MV-4-11 (cell line): Measurements from ENCODE around the gene METTL25B.
"Not testable (repeated sequence)": the region's sequence is repeated elsewhere in the genome, so short reads cannot be mapped to it uniquely, and the experiment has no call there.

Source experiments
- DNase-seq: peaks from one replicate; lab custom pipeline; 2025; lab: John Stamatoyannopoulos, UW

METTL25B gene

GRCh38 chr1:156748670-156749418 lies 20.6 kb downstream of the METTL25B start:
- DNase-seq = peak; percentile 46

DNA sequence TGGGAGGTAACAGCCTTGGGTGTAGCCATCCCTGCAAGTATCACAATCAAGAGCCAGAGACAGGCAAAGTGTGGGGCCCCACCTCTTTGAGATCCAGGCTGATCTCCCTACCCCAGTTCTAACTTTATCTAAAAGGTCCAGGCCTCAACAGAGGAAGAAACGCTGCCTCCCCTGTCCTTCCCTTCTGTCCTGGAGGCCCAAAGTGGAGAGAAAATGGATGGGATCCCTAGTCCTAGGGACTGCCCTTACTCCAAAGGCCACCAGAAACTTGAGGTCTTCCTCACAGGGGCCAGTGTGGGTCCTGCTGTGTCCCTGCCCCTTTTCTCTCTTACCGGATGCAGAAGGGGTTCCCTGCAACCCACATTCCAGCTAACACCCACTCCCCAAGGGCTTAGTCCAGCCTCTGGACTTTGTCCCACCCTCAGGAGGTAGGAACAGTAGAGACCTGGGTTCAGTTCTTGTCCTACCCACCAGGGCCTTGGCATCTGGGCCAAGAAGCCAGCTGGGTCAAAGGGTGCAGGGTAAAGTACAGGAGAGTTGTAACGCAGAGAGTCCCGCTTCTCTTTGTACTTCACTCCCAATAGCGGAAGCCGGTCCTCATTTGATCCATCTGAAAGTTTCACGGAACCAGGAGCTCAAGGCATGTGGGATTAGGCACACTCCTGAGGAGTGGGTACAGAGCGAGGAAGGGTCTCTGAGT lies 21.3 kb downstream of the METTL25B start:
- no peak for DNase-seq

- no peak for DNase-seq
Observed at GRCh38 chr1:156750191-156750672, 22.0 kb downstream of the METTL25B start.

DNA sequence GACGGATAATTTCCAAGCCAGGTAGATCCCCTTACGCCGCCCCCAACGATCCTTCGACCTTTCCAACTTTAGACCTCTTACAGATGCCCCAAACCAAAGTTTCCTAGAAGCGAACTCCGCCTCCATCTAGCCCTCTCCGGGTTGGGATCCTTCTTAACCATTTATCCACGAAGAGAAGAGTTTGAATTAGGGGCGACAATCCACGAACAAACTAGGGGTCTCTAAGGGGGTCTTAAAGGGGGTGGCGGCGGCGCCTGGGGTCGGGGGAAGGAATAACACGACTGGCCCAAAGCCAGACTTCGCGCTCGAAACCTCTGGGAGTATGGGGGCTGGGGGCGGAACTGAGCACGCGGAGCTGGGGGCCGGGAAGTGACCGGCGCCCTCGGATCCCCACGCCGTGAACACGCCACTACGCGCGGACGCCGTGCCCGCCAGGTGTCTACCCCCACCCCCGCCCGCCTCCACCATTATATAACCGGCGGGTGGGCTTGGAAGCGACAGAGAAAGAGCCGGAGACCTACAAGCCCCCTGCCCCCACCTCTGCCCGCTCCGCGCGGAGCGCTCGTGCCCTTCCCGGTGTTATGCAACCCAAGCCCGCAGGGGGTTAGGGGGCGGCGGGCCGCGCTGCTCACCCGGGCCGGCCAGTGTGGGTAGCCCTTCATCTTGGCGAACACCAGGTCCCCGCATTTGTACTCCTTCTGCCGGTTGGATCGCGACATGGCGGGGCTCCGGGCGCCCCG lies 22.6 kb downstream of the METTL25B start:
- no peak for DNase-seq

DNA sequence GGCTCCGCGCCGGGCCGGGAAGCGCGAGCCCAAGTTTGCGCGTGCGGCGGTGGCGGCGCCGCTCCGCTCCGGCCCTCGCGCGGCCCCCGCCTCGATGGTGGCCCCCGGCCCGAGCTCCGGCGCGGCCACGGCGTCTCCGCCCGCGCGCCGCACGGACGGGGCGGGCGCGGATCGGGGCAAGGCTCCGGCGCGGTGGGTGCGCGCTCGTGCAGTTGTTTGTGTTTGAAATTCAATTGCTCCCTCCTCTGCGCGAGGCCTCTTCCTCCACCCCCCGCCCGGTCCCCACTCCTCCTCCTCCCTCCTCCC lies 23.1 kb downstream of the METTL25B start, which contains the start of gene HDGF:
HDGF (minus strand) TSS at position 225 of the 306 bp plus-strand sequence. CDS start 246 bp downstream, outside the sequence.
- no peak for DNase-seq

DNA sequence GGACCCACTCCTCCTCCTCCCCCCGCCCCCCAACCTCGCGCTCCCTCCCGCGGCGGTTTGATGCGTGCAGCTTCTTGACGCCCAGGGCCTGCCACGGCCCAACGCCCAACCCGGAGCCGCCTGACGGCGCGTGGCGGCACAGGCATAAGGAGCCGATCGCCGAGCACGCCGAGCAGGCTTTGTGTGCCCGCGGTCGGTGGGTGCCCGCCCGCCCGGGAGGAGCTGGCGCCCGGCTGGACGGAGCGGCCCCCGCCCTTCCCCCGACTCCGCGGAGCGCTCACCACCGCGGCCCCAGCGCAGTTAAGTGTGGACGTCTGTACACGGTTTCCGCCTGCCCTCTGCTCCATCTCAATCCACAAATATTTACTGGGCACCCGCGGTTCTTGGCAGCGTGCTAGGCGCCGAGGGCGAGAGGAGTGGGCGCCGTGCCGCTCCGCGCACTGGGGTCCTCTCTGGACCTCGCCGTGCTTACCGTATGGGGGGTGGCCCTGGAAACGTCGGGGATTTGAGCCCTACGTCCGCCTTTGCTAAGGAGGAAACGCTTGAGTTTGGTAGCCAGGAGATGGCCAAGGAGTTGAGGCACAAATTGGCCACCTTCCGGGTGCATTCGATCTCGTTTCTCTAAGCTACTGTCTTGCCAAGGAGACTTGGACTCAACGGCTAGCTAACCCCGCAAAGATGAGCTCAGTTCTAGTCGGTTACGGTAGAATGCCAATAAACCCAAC lies 23.6 kb downstream of the METTL25B start:
- peak; percentile 87 for DNase-seq

DNA sequence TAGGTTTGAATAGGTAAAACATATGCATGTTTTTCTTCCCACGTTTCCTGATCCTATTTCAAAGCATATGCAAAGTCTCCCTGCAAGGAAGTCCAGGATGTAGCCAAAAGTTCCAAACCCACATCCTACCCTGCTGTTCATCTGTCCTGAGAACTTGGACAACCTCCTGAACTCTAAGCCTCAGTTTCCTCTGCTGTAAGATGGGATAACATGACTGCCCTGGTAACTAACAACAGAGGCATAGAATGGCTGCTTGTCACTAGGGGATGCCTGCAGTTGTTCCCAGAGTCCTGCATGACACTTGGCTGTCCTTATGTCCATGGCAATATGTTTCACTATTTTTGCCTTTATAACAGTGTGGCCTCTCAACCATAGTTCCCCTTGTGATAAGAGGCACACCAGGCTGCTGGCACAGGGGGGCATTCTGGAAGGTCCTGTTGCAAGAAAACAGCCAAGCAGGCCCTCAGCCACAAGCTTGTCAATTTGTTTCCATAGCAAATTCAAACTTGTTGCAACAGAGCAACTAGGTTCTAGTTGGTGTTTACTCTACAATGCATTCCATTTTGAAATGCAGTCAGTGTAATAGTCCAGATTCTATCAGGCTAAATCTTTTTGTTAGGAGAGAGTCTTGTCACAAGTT lies 24.7 kb downstream of the METTL25B start:
- peak; percentile 55 for DNase-seq

DNA sequence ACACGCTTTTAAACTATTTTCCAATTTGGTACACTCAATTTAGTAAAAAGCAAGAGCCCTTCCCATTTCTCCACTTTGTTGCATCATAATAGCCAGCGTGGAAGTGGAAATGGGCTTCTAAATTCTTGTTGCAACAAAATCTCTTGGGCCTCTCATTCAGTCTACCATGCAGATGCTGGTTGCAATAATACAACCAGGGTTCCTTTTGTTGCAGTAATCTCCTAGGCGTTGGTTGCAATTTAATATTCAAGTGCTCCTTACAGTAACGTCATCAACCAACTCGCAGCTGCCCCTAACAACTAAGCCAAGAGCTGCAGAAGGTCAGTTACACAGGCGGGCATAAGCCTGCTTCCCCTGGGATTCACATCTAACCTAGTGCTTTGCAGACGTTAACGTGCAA lies 25.9 kb downstream of the METTL25B start:
- DNase-seq = peak; percentile 23

- no peak for DNase-seq
Observed at GRCh38 chr1:156755527-156755950, 27.3 kb downstream of the METTL25B start.

- no peak for DNase-seq
Observed at GRCh38 chr1:156756355-156756754, 28.1 kb downstream of the METTL25B start.

GRCh38 chr1:156757572-156758253 lies 29.4 kb downstream of the METTL25B start:
- not testable (repeated sequence) for DNase-seq

- DNase-seq = no peak
Observed at GRCh38 chr1:156760092-156760795, 32.0 kb downstream of the METTL25B start.

DNA sequence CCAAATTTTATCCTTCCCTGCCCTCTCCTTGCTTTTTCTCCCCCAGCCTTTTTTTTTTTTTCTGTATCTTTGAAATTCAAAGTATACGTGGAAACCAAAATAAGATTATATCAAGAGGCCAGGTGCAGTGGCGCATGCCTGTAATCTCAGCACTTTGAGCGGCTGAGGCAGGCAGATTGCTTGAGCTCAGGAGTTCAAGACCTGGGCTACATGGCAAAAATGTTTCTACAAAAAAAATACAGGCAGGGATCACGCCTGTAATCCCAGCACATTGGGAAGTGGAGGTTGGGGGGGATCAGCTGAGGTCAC lies 32.5 kb downstream of the METTL25B start:
- DNase-seq = no peak

DNA sequence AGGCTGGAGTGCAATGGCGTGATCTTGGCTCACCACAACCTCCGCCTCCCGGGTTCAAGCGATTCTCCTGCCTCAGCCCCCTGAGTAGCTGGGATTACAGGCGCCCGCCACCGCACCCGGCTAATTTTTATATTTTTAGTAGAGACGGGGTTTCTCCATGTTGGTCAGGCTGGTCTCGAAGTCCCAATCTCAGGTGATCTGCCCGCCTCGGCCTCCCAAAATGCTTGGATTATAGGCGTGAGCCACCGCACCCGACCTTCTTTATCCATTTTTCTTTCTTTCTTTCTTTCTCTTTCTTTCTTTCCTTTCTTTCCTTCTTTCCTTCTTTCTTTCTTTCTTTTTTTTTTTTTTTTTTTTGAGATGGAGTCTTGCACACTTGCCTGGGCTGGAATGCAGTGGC lies 36.9 kb downstream of the METTL25B start:
- DNase-seq = not testable (repeated sequence)

GRCh38 chr1:156765666-156766065 lies 37.4 kb downstream of the METTL25B start:
- DNase-seq = peak; percentile 91

- no peak for DNase-seq
Observed at GRCh38 chr1:156766298-156767100, 38.2 kb downstream of the METTL25B start.

GRCh38 chr1:156767101-156767878 lies 39.0 kb downstream of the METTL25B start, which contains the start of gene PRCC:
TSS of gene PRCC (plus strand) at chr1:156767535. CDS start at chr1:156767772, 237 bp downstream.
- DNase-seq = peak; percentile 100

GRCh38 chr1:156767879-156768604 lies 39.8 kb downstream of the METTL25B start:
- no peak for DNase-seq
